PC-3 (cell line): ENCODE results near the gene SH3PXD2A. TPM values are rescaled to one million over a fixed set of nuclear protein-coding genes. Genes with fewer than 3 reads are reported as not detected.

Experiments
- ATAC-seq: fragments of 200-7000 bp; cut with Tn5 transposase; 2 replicates; pipeline ENCODE4 v1.9.1; 2020; ENCODE audit warnings: mild to moderate bottlenecking, moderate library complexity
- BruUV-seq: library from RNA; stranded (reverse); fragments of 400-500 nt; replicated peaks from 2 replicates; lab custom pipeline; 2021; lab: Mats Ljungman, UMichigan
- CTCF ChIA-PET: fragments of 300-600 bp; sonication (Branson Sonifier 250); formaldehyde crosslinking; loops from one replicate; lab custom pipeline; 2022; ENCODE audit warnings: antibody characterized with exemption; lab: Charles Lee
- POLR2A ChIA-PET: fragments of 300-600 bp; sonication (Branson Sonifier 250); formaldehyde crosslinking; loops from one replicate; lab custom pipeline; 2022; ENCODE audit warnings: antibody characterized with exemption; ENCODE audit not compliant: unreplicated experiment; lab: Charles Lee
- DNase-seq: peaks from one replicate; pipeline ENCODE4 v3.0.0-alpha.2; 2015
- H2AFZ ChIP-seq: fragments of 300-600 bp; sonication (generic); 2 replicates; pipeline ENCODE4 v1.6.0; 2016; ENCODE audit warnings: antibody characterized with exemption, low read length
- H3F3A ChIP-seq: fragments of 300-600 bp; sonication (generic); one replicate; pipeline ENCODE4 v1.6.0; 2017; ENCODE audit warnings: antibody characterized with exemption, low read length, control low read depth, mild to moderate bottlenecking; ENCODE audit not compliant: unreplicated experiment
- H3K27ac ChIP-seq: fragments of 300-600 bp; sonication (generic); 2 replicates; pipeline ENCODE4 v1.5.1; 2016; ENCODE audit warnings: mild to moderate bottlenecking, low read length
- H3K27me3 ChIP-seq: fragments of 300-600 bp; sonication (generic); 2 replicates; pipeline ENCODE4 v1.6.1; 2016; ENCODE audit warnings: low read length, mixed read lengths
- H3K36me3 ChIP-seq: fragments of 300-600 bp; sonication (generic); 2 replicates; pipeline ENCODE4 v1.6.1; 2016; ENCODE audit warnings: low read depth, mixed run types, low read length, mixed read lengths
- H3K4me1 ChIP-seq: fragments of 300-600 bp; sonication (generic); 2 replicates; pipeline ENCODE4 v1.5.1; 2016; ENCODE audit warnings: low read length; ENCODE audit not compliant: insufficient read depth
- H3K4me2 ChIP-seq: fragments of 300-600 bp; sonication (generic); 2 replicates; pipeline ENCODE4 v1.6.0; 2016; ENCODE audit warnings: low read length
- H3K4me3 ChIP-seq: fragments of 300-600 bp; sonication (generic); 2 replicates; pipeline ENCODE4 v1.5.1; 2016; ENCODE audit warnings: mild to moderate bottlenecking, low read length, mixed read lengths
- H3K79me2 ChIP-seq: fragments of 300-600 bp; sonication (generic); 2 replicates; pipeline ENCODE4 v1.6.1; 2017; ENCODE audit warnings: low read length, mixed read lengths
- H3K9ac ChIP-seq: fragments of 300-600 bp; sonication (generic); 2 replicates; pipeline ENCODE4 v1.6.0; 2016; ENCODE audit warnings: mild to moderate bottlenecking, low read length
- H3K9me2 ChIP-seq: fragments of 300-600 bp; sonication (generic); replicated peaks from 2 replicates; pipeline ENCODE4 v1.6.1; 2016; ENCODE audit warnings: mixed run types, low read length, mixed read lengths
- H3K9me3 ChIP-seq: fragments of 300-600 bp; sonication (generic); 2 replicates; pipeline ENCODE4 v1.6.1; 2016; ENCODE audit warnings: low read length, mixed read lengths
- H4K20me1 ChIP-seq: fragments of 300-600 bp; sonication (generic); 2 replicates; pipeline ENCODE4 v1.6.1; 2016; ENCODE audit warnings: low read length, mixed read lengths
- CTCF ChIP-seq: fragments of 300-600 bp; sonication (generic); conservative IDR thresholded peaks from 2 replicates; pipeline ENCODE4 v1.5.1; 2017; ENCODE audit warnings: antibody characterized with exemption, low read depth, mild to moderate bottlenecking, low read length
- EZH2 ChIP-seq: fragments of 300-600 bp; sonication (generic); IDR thresholded peaks from one replicate; pipeline ENCODE4 v1.6.1; 2017; ENCODE audit warnings: antibody characterized with exemption, mild to moderate bottlenecking, low read length; ENCODE audit not compliant: unreplicated experiment
- EZH2phosphoT487 ChIP-seq: fragments of 300-600 bp; sonication (generic); IDR thresholded peaks from 2 replicates; pipeline ENCODE4 v1.6.1; 2018; ENCODE audit warnings: mild to moderate bottlenecking, antibody characterized with exemption, low read length, borderline replicate concordance
- intact Hi-C: fragments of 100-400 bp; cut with micrococcal nuclease; formaldehyde crosslinking; loops from 2 replicates; pipeline ENCODE4 v1.9.0; 2023
- total RNA-seq: library from RNA; depleted of rRNA; stranded (reverse); fragments of >200 nt; gene quantifications from 2 replicates; pipeline ENCODE4 v1.2.3, GENCODE V29; 2014

SH3PXD2A gene
- total RNA-seq, 1 experiment from 2014 or later, result 3.4 TPM

DNA sequence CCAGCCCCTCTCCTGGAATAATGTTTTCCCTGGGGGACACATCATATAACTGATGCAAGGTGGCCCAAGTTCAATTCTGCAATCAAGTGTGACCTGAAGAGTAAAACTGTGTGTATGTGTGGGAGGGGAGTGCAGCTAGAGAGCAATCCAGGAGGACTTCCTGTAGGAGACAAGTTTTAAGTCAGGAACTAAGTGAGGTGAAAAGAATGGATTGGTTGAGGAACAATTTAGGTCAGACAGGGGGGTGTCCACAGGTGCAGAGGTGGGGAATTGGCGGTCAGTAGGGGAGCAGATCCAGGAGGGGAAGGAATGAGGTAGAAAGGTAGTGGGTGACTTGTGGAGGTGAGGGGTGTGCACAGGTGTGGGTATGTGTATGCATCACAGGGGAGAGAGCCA is 279.3 kb downstream of the SH3PXD2A start:
- Histone ChIP-seq H3K27ac (no peak overlapping the region), H4K20me1 (no peaks in the 10 kb centered on the region), H3K79me2 (no peaks in the 10 kb centered on the region), H3K9ac (no peak overlapping the region), H3F3A (no peaks in the 10 kb centered on the region), H3K27me3 (no peaks in the 10 kb centered on the region), H3K4me1 (peaks cover 36% of the 10 kb centered on the region), H3K9me3 (no peaks in the 10 kb centered on the region), H3K4me3 (no peak overlapping the region), H3K36me3 (no peaks in the 10 kb centered on the region), H3K4me2 (no peak overlapping the region), H2AFZ (no peak overlapping the region), H3K9me2 (no peaks in the 10 kb centered on the region)
- ChIA-PET CTCF (no interaction called here), POLR2A (interaction anchor here (0.5 to 0.6 kb wide), 2 partner anchors 34 to 491 kb away, joined by 4 to 29 read pairs; no protein-coding TSS in a partner anchor)
- TF ChIP-seq EZH2 (no peak), CTCF (no peak), EZH2phosphoT487 (no peak)
- BruUV-seq, result no TSS peak
- intact Hi-C loops, result no loop called here
- no peak for DNase-seq
- no peak for ATAC-seq

DNA sequence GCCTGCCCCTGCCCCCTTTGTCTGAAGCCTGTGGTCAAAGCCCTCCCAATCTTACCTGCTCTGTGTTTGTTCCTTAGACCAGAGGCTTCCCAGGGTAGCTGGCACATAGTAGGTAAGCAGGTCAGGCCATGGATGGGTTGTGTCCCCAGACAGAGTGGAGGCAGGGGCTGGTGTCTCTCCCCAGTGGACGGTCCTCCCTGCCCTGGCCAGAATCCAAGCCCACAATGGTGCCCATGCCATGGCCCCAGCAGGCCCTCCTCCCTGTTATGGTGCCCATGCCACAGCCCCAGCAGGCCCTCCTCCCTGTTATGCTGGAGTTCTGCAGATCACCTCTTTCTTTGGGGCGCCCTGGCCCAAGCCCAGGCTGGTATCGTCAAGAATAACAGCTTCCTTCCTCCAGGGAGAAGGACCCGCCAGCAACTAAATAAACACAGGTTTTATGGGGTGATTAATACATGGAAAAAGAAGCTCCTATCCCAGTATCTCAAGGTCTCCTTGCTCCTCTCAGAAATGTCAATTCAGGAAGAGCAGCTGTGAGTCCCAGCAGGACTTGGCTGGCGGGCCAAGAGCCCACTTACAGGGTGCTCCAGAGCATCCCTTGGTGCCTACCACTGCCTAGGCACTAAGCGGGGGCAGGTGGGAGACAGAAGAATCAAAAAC is 279.8 kb downstream of the SH3PXD2A start:
- BruUV-seq, result no TSS peak
- intact Hi-C loops, result no loop called here
- H3K9ac ChIP-seq, result no peak overlapping the region
- H3F3A ChIP-seq, result no peaks in the 10 kb centered on the region
- no peaks in the 10 kb centered on the region for H3K9me3 ChIP-seq
- no peaks in the 10 kb centered on the region for H4K20me1 ChIP-seq
- H3K9me2 ChIP-seq, result no peaks in the 10 kb centered on the region
- ChIA-PET CTCF (interaction anchor here (0.5 kb wide), 1 partner anchor 31 kb away, joined by 3 read pairs; no protein-coding TSS in a partner anchor), POLR2A (interaction anchor here (0.5 to 0.6 kb wide), 2 partner anchors 33 to 492 kb away, joined by 4 to 29 read pairs; no protein-coding TSS in a partner anchor)
- H3K4me1 ChIP-seq, result peaks cover 36% of the 10 kb centered on the region
- H3K79me2 ChIP-seq, result no peaks in the 10 kb centered on the region
- H3K27me3 ChIP-seq, result no peaks in the 10 kb centered on the region
- peak; percentile 75 for ATAC-seq
- H3K4me3 ChIP-seq, result no peak overlapping the region
- no peak overlapping the region for H2AFZ ChIP-seq
- no peaks in the 10 kb centered on the region for H3K36me3 ChIP-seq
- TF ChIP-seq CTCF (no peak), EZH2 (no peak), EZH2phosphoT487 (no peak)
- DNase-seq, result peak; percentile 64
- H3K27ac ChIP-seq, result no peak overlapping the region
- no peak overlapping the region for H3K4me2 ChIP-seq
